Epithelial cell of proximal tubule (primary cell): ENCODE measurements around the gene RNF2. TPM values are rescaled to one million over a fixed set of nuclear protein-coding genes. Genes with fewer than 3 reads are reported as not detected.
A peak's percentile ranks its signal among the peaks of the same experiment; 100 is the strongest.

Source experiments
- DNase-seq: peaks from one replicate; pipeline ENCODE4 v3.0.0-alpha.2; 2011; ENCODE audit warnings: low read depth
- H3K4me3 ChIP-seq: 2 replicates; pipeline ENCODE4 v1.5.1; 2011; ENCODE audit warnings: low read depth, mild to moderate bottlenecking, low read length
- CTCF ChIP-seq: conservative IDR thresholded peaks from 2 replicates; pipeline ENCODE4 v1.5.1; 2012; ENCODE audit warnings: low read depth, mild to moderate bottlenecking, low read length
- total RNA-seq: library from RNA; depleted of rRNA; stranded (reverse); fragments of >200 nt; gene quantifications from 2 replicates; pipeline ENCODE4 v1.2.3, GENCODE V29; 2015

Gene RNF2
- total RNA-seq, 1 donor from 2014 or later, result 12.3 TPM

DNA sequence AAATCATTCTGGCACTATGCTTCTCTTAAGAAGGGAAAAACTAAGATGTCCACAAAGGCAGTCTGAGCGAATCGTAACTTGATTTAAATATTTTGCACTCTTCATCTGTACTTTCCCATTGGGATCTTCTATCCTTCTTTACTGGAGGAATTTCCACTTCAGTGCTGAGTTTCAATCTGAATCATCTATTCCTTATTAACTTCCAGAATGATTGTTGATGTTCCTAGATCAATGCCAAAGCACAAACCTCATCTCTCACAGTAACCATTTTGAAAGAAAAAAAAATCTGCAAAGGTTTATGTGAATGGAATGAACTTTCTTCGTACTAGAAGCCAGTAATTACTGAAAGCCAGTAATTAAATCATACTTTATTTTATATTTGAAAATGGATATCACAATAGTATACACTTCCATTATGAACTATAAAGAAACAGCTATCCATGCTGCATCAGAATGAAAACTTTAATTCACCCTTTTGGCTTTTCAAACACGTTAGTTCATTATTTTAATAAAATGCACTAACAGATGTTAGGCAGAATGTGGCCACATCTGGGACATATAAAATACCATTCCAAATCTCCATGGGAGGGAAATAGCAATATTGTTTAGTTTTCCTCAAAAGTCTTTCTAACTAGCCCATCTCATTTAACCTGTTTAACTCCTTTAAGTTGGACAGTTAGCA lies 5.5 kb upstream of the RNF2 start:
- no peak for DNase-seq
- no peak overlapping the region for H3K4me3 ChIP-seq
- no peak for TF ChIP-seq CTCF

DNA sequence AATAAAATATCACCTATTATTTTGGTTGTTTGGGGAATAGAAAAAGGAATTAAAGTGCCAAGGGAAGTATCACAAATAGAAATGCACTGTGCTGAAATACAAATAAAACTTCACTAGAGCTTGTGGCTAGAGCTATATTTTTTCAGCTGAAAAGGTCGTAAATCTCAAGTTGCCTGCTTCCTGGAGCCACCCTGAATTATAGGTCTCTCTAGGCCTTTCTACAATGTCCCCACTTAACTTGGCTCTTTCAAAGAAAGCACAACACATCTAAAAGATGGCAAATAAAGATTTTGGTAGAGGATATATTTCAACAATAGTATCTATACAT lies 5.0 kb upstream of the RNF2 start:
- no peak overlapping the region for H3K4me3 ChIP-seq
- TF ChIP-seq CTCF, result no peak
- no peak for DNase-seq

DNA sequence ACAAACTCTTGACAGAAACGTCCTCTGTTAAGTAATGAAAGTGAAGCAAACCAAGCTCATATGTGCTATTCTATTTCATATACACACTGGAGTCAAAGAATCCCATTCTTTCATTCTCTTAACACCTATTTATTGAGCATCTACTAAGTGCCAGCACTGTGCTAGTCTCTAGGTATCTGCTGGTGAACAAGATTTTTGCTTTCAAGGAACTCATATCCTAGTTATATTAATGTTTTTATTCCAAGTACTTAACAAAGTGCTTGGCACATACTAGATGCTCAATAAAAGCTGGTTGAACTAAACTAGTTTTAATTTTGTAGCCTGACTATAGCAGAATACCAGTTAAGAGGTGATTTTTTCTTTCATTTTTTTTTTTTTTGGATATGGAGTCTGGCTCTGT lies 3.6 kb upstream of the RNF2 start:
- no peak for TF ChIP-seq CTCF
- H3K4me3 ChIP-seq, result no peak overlapping the region
- no peak for DNase-seq

DNA sequence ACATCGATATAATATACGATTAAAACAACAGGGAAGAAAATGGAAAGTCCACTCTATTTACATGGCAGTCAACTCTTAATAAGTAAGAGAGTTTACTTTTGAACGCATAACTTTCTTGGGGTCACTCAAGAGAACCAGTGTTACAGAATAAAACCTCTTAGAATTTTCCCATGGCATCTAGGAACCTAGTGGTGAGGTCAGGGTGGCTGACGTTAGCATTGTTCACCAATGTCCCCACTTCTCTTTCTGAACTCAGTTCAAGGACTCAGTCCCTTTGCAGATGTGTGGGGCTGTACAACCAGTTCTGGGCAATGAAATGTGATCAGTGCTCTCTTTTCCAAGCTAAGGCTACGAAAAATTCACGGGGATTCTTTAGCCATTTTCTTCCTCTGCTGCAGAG lies 2.6 kb upstream of the RNF2 start:
- no peak overlapping the region for H3K4me3 ChIP-seq
- TF ChIP-seq CTCF, result no peak
- DNase-seq, result no peak

DNA sequence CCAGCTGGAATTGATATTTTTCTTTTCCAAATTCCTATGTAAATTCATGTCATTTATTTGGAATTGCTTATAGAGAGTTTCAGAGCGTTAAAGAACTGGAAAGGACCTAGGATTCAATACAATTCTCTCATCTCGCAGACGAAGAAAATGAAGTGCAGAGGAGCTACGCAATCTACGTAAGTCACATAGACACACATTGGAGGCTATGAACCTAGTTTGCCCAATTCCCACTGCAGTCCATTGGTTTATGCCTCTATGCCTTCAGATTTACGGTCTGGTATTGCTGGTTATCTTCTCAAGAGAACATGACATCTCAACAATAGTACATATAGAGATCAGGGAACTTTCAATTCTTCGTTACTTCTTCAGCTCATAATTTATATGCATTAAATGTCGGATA lies 971 bp upstream of the RNF2 start:
- no peak overlapping the region for H3K4me3 ChIP-seq
- DNase-seq, result no peak
- no peak for TF ChIP-seq CTCF

GRCh38 chr1:185045814-185046492 lies 595 bp downstream of the RNF2 start:
- peak overlapping the region; percentile 86 for H3K4me3 ChIP-seq
- no peak for TF ChIP-seq CTCF
- DNase-seq, result no peak

DNA sequence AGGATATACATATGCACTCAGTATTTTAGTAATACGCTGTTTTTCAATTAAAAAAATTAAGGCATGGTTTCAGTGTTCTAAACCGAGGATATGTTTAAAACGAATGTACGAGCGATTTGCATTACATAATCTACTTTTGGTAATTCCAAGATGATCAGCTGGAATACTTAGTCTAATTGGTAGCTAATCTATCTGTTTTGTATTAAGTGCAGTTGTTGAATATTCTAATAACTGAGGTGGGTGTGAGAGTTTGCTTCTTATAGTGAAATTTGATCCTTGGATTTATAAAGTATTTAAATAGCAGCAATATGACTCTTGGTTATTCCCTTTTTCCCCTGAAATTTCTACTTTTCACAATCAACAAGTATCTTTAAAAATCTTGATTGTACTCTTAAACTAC lies 1.3 kb downstream of the RNF2 start:
- H3K4me3 ChIP-seq, result peak overlapping the region; percentile 86
- TF ChIP-seq CTCF, result no peak

More for the DNA sequence above, 1.3 kb downstream of the RNF2 start:
- no peak for DNase-seq
